GM21786 (cell line): Measurements from ENCODE around the gene TMEM97.
"Not testable (repeated sequence)": the region's sequence is repeated elsewhere in the genome, so short reads cannot be mapped to it uniquely, and the experiment has no call there.

ENCODE experiments used
- ATAC-seq: cut with Tn5 transposase; IDR thresholded peaks from one replicate; pipeline ENCODE4 v1.9.1; 2021; ENCODE audit not compliant: unreplicated experiment

Gene TMEM97

GRCh38 chr17:28335959-28336871 lies 17.2 kb downstream of the TMEM97 start:
- no peak for ATAC-seq

GRCh38 chr17:28338056-28338768 lies 19.2 kb downstream of the TMEM97 start:
- ATAC-seq: no peak

GRCh38 chr17:28338769-28339212 lies 19.8 kb downstream of the TMEM97 start:
- ATAC-seq: not testable (repeated sequence)

GRCh38 chr17:28339431-28339830 lies 20.4 kb downstream of the TMEM97 start:
- ATAC-seq: no peak

- no peak for ATAC-seq
Observed at GRCh38 chr17:28340374-28340773, 21.4 kb downstream of the TMEM97 start.

- ATAC-seq: no peak
Observed at GRCh38 chr17:28341516-28341915, 22.5 kb downstream of the TMEM97 start.

- no peak for ATAC-seq
Observed at GRCh38 chr17:28342313-28342712, 23.3 kb downstream of the TMEM97 start.

GRCh38 chr17:28343491-28343932 lies 24.5 kb downstream of the TMEM97 start:
- ATAC-seq: no peak

- ATAC-seq: no peak
Observed at GRCh38 chr17:28344011-28344410, 25.0 kb downstream of the TMEM97 start.

GRCh38 chr17:28344435-28344901 lies 25.5 kb downstream of the TMEM97 start:
- no peak for ATAC-seq

GRCh38 chr17:28345419-28346198 lies 26.6 kb downstream of the TMEM97 start:
- no peak for ATAC-seq

GRCh38 chr17:28346199-28346580 lies 27.2 kb downstream of the TMEM97 start:
- no peak for ATAC-seq

- ATAC-seq: no peak
Observed at GRCh38 chr17:28346746-28347246, 27.8 kb downstream of the TMEM97 start.

GRCh38 chr17:28347261-28347891 lies 28.4 kb downstream of the TMEM97 start:
- ATAC-seq: no peak

- no peak for ATAC-seq
Observed at GRCh38 chr17:28348979-28349378, 30.0 kb downstream of the TMEM97 start.

- ATAC-seq: no peak
Observed at GRCh38 chr17:28350271-28350670, 31.3 kb downstream of the TMEM97 start.

GRCh38 chr17:28357061-28357900 lies 38.3 kb downstream of the TMEM97 start, which contains the start of gene POLDIP2:
Gene POLDIP2, minus strand, starts transcription at chr17:28357527. Its CDS starts 79 bp downstream, at chr17:28357448.
- ATAC-seq: peak; percentile 88

- no peak for ATAC-seq
Observed at GRCh38 chr17:28357901-28358197, 38.8 kb downstream of the TMEM97 start.

GRCh38 chr17:28363186-28363585 lies 44.2 kb downstream of the TMEM97 start:
- ATAC-seq: no peak
